Measurements from ENCODE around the gene DENND5A.
"Not testable (repeated sequence)": the region's sequence is repeated elsewhere in the genome, so short reads cannot be mapped to it uniquely, and the experiment has no call there.

The DENND5A gene

DNA sequence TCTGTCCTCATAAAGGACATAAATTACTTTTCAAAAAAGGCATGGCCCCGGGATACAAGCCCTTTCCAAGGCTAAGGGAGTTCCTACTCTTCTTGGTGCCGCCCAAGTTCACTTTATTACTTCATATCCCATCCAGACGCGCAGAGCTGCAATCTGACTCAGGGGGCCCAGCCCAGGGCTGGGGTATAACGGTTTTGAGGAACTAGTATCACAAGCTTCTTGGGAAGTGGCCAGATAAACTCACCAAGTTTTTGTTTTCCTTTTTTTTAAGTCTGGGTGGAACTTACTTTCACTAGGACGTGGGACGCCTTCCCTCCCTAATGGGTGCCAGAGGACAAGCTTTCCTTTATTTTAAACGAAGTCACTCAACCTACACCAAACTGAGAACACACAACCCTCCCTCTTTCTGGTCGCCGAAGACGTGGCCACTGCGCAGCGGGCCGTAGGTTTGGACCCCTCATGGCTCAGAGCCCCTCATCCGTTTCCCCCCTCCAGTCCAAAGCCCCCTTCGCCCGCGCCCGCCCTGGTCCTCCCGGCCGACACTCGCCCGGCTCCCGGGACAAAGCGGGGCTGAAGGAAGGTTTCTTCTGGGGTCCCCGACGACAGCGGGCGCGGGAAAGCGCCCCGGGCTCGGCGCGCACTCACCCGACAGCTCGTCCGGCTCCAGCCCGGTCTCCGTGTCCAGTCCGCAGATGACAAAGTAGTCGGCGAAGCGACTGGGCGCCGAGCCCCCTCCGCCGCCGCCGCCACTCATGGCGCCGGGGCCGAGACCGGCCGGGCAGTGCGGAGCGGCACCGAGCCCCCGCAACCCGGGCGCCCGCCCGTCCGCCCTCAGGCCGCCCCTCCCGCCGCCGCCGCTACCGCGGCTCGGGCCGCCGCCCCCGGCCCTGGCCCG, 587 bp downstream of the DENND5A start:
- no peak for DNase-seq (ENCODE audit: low spot score)

DNA sequence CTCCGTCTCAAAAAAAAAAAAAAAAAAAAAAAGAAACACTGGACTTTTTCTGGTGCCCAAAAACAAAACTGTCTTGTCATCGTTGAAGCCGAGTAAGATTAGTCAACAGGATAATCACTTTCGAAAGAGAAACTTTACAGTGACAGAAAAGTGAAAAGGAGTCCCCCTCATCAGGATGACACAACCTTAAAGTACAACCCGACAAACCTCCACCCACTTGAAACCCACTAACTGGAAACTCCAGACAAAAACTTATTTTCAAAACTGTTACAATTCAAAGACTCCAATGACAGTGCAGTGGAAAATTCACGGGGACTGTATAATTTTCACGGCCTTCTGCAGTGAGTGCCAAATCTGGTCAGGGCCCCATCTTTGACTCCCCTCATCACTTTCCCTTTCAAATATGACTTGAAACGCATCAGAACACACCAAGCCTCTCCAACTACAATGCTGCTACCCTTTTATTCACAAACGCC, 1.3 kb downstream of the DENND5A start:
- DNase-seq (ENCODE audit: low spot score) = no peak

DNA sequence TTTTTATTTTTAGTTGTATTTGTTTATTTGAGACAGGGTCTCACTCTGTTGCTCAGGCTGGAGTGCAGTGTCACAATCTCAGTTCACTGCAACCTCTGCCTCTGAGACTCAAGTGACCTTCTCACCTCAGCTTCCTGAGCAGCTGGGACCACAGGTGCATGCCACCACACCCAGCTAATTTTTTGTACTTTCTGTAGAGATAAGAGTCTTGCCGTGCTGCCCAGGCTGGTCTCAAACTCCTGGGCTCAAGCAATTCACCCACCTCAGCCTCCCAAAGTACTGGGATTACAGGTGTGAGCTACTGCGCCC, 4.4 kb downstream of the DENND5A start:
- DNase-seq (ENCODE audit: low spot score) = not testable (repeated sequence)

DNA sequence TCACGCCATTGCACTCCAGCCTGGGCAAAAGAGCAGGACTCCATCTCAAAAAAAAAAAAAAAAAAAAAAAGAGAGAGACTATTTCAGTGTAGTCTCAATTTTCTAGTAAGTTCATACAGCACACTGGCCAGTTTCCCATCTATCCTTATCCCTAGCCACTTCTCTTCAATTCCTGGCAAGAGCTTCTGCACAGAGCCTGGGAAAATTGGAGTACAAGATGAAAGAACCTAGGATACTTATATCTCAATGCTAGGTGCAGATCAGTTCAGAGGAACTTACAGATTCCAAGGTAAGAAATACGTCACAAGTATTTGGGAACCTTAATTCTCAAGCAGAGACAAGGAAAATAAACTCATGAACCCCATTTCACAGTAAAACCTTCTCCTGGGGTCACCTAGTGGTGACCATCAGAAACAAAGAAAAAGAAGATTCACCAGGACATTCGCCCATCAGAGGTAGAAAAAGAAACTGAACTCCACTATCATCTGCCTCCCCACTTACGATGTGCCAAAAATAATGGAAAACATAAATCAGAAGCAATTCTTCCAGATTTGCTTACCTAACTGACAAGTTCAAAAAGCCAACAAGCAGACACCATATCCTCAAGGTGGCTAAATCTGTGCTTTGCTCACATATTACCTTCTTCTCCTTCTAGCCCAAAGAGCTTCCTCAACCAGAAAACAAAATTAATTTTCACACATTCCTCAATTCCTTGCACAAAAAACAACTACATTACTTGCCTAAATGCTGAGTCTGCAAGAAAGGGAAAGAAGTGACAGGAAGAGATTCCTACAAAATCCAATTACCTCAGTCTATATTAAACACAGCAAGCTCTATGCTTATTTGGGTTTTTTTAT, 4.9 kb downstream of the DENND5A start:
- DNase-seq (ENCODE audit: low spot score) = no peak

DNA sequence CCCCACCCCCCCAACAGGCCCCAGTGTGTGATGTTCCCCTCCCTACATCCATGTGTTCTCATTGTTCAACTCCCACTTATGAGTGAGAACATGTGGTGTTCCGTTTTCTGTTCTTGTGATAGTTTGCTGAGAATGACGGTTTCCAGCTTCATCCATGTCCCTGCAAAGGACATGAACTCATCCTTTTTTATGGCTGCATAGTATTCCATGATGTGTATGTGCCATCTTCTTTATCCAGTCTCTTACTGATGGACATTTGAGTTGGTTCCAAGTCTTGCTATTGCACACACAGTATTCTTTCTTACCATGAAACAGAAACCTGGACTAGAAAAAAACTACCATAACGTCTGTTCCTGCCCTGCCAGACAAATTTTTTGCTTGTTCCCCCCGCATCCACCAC, 6.9 kb downstream of the DENND5A start:
- DNase-seq (ENCODE audit: low spot score) = not testable (repeated sequence)

DNA sequence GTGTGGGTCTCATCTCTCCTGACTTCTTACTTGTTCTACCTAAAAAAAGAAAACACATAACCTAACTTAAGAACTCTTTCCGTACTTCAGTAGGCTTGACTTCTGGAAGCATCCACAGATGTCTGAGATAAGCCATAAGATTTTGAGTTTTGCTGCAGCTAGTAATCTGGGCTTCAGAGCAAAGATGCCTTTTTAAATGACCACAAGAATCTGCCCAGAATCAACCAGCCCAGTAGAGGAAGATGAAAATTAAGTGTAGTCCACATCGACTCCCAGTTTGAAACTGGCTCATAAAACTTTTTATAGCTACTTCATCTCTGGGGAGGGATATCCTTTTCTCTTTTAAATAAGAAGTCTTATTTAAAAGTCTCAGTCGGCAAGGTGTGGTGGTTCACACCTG, 10.7 kb downstream of the DENND5A start:
- no peak for DNase-seq (ENCODE audit: low spot score)

DNA sequence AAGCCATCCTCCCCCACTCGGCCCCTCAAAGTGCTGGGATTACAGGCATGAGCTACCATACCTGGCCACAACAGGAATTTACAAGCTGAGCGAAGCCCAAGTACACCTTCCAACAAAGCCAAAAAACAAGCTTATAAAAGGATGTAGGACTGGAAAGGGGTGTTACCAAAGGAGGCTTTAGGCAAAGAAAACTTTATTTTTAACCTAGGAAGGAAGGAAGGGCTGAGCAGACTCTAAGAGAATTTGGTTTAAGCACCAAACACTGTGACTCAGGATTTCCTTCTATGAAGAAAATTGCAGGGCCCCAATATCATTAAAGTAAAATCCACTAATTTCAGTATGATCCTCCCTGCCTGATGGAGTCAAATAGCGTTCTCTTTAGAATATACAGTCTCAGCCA, 12.1 kb downstream of the DENND5A start:
- no peak for DNase-seq (ENCODE audit: low spot score)

DNA sequence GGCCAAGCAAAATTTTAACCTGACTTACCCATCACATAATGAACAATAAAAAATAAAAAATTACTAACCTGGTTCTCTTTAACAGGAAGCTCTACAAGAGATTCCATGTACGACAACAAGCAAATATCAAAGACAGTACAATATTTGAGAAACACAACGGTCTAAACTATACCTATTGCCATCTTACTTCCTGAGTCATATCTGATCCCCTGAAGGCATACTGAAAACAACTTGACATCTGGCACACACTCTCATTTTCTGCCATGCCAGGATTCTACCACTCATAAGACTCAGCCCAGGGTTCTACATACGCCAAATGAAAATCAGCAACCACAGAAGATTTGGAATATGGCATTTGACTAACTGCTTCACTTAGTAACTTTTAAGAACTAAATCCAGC, 13.8 kb downstream of the DENND5A start:
- no peak for DNase-seq (ENCODE audit: low spot score)

DNA sequence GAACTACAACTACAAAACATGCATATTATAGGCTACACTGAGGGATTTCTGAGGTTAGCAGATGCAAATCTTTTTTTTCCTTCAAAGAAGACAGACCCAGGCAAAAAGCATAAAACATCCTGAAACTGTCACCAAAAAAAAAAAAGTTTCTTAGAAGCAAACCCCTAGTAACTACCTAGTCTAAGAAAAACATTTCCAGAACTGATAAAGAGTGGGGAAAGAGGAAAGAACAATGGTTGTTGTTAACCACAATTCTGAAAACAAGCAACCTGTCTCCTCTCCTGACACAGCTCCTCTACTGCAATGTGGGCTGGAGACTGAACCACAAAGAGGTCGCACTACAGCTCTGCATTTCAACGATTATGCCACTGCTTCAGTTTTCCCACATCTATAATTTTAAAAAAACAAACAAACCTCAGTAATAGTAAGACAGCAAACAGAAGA, 15.0 kb downstream of the DENND5A start:
- DNase-seq (ENCODE audit: low spot score) = no peak

DNA sequence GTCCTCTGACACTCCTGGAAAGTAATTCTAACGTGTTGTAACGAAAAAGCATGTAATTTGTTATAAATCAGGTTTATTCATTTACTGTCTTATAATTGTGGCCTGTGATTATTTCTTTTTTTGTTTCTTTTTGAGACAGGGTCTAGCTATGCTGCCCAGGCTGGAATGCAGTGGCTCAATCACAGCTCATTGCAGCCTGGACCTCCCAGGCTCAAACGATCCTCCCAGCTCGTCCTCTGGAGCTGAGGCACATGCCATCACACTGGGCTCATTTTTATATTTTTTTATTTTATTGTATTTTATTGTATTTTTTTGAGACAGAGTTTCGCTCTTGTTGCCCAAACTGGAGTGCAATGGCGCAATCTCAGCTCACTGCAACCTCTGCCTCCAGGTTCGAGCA, 15.9 kb downstream of the DENND5A start:
- DNase-seq (ENCODE audit: low spot score) = no peak

DNA sequence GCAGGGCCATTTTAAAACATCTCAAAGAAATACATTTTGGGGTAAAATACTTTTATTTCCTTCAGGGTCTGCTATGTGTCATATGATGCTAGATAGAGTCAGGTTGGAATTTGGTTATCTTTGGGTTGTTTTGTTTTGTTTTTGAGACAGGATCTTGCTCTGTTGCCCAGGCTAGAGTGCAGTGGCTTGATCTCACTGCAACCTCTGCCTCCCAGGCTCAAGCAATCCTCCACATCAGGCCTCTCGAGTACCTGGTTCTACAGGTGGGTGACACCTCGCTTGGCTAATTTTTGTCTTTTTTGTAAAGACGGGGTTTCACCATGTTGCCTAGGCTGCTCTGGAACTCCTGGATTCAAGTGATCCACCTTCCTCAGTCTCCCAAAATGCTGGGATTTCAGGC, 17.3 kb downstream of the DENND5A start:
- DNase-seq (ENCODE audit: low spot score) = no peak

DNA sequence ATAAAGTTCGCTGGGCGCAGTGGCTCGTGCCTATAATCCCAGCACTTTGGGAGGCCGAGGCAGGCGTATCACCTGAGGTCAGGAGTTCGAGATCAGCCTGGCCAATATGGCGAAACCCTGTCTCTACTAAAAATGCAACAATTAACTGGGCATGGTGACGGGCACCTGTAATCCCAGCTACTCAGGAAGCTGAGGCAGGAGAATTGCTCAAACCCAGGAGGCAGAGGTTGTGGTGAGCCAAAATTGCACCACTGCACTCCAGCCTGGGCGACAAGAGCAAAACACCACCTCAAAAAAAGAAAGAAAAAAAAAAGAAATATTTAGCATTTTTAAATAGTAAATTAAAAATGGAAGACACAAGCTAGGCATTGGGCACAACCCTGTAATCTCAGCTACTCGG, 28.9 kb downstream of the DENND5A start:
- not testable (repeated sequence) for DNase-seq (ENCODE audit: low spot score)

DNA sequence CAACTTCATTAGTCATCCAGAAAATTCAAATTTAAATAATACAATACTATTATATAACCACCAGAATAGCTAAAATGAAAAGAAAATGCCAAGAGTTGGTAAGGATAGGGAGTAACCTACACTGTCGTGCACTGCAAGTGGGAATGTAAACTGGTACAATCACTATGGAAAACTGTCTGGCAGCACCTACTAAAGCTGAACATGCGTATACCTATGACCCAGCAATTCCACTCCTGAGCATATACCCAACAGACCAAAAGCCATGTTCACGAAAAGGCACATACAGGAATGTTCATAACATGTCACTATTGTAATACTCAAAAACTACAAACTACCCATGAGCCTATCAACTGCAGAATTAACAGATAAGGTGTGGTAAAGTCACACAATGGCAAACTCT, 32.7 kb downstream of the DENND5A start:
- DNase-seq (ENCODE audit: low spot score) = no peak

DNA sequence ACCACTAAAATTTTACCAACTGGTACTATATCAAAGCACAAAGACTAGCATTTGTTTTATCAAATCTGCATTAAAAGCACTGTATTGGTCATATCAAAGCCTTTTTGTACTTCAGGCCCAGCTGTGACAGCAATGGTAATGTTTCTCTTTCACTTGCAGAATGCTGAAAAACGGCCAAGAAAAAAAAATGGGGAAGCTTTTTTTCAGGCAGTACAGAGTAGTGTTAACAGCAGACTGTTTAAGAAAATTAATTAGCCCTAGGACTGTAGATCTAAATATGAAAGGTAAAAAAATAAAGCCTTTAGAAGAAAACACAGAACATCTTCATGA, 33.3 kb downstream of the DENND5A start:
- DNase-seq (ENCODE audit: low spot score) = no peak

DNA sequence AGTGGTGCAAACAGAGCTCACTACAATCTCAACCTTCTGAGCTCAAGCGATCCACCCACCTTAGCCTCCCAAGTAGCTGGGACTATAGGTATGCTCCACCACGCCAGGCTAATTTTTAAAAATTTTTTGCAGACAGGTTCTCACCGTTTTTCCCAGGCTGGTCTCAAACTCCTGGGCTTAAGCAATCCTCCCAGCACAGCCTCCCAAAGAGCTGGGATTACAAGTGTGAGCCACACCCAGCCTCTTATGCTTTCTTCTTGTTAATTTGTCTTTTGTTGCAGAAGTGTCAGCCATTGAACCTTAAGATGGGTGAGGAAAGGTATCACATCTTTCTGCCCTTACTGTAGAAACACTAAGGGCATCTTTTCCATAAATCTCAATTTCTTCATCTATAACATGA, 34.9 kb downstream of the DENND5A start:
- DNase-seq (ENCODE audit: low spot score) = no peak

DNA sequence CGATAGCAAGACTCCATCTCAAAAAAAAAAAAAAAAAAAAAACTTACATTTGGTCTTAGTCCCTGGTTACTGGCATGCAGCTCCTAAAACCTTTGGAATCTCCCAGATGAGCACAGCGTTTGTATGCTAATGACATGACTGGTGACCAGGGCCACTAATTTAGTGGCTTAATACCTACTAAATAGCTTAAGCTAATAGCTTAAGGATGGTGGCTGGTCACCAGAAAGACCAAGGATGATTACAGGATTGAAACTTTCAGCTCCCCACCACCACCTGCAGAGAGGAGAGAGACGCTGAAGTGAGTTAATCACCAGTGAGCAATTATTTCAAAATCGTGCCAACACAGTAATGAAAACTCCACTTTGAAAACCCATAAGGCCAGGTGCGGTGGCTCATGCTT, 37.1 kb downstream of the DENND5A start:
- DNase-seq (ENCODE audit: low spot score) = no peak

DNA sequence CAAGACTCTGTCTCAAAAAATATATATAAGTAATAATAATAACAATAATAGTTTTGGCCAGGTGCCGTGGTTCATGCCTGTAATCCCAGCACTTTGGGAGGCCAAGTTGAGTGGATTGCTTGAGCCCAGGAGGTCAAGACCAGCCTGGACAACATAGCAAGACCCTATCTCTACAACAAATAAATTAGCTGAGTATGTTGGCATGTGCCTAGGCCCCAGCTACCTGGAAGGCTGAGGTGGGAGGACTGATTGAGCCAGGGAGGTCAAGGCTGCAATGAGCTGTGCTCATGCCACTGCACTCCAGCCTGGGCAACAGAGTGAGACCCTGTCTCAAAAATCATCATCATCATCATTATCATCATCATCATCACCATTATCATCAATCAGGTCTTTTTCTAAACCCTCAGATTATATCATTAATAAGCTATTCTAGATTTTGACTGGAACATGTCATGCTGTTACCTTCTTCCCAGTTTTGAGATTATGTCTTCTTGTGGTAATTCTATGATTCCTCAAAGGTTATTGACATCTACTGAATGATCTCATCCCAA, 39.3 kb downstream of the DENND5A start:
- no peak for DNase-seq (ENCODE audit: low spot score)

DNA sequence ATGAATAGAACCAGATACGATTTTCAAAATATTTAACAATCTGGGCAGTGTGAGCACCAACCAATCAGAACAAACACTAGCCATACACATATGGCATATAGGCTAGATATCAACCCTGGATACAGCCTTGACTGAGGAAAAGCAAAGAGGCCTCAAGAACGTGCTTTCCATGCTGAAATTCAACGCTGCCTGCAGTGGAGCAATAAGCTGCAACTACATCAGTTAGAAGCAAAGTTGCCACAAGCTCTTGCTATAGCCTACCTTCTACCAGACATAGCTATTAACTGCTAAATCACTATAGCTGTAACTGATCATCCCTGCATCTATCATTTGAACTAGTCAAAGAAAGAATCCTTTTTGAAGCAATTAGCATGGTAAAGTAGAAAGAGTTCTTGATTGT, 42.5 kb downstream of the DENND5A start:
- no peak for DNase-seq (ENCODE audit: low spot score)

DNA sequence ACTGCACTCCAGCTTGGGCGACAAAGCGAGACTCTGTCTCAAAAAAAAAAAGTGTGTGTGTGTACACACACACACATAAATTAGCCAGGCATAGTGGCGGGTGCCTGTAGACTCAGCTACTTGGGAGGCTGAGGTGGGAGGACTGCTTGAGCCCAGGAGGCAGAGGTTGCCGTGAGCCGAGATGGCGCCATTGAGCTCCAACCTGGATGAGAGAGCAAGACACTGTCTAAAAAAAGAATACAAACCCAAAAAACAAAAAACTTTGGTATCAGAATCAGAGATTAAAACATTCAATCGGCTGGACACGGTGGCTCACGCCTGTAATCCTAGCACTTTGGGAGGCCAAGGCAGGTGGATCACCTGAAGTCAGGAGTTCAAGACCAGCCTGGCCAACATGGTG, 44.3 kb downstream of the DENND5A start:
- not testable (repeated sequence) for DNase-seq (ENCODE audit: low spot score)

DNA sequence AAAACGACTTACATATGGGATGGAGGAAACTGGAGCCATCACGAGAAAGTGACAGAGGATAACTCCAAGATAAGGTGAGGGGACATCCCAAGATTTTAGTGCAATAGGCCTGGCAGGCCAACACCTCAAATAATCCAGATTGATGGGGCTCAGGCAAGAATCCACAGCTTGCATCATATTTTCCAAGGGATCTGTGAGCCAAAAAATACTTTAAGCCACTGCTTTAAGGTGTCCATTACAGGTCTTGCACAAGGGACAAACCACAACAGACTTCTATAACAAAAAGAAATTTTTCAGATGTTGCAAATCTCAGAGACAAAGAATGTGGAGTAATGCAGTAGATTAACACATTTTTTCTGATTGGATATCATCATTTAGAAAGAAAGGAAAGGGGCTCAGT, 45.6 kb downstream of the DENND5A start:
- DNase-seq (ENCODE audit: low spot score) = no peak

DNA sequence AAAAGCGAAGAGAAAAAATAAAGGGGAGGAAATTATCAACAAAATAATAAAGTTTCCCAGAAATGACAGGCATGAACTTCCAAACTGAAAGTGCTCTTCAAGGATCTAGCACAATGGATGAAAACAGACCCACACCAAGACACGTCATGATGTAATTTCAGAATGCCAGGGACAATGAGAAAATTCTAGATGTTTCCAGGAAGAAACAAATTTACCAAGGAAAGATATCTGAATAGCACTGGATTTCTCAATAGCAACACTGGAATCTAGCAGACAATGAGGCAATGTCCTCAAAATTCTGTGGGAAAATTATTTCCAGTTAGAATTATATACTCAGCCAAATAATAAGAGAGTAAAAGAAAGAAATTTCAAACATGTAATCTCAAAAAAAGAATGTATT, 46.0 kb downstream of the DENND5A start:
- DNase-seq (ENCODE audit: low spot score) = no peak

DNA sequence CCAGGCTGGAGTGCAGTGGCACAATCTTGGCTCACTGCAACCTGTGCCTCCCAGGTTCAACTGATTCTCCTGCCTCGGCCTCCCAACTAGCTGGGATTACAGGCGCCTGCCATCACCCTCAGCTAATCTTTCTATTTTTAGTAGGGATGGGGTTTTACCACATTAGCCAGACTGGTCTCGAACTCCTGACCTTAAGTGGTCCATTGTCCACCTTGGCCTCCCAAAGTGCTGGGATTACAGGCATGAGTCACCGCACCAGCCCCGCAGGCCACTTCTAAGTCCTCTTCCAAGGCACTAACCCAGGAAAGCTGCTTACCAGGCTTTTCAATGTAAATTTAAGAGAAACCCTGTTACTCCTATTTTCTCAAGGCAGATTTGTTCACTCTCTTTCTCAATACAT, 50.4 kb downstream of the DENND5A start:
- no peak for DNase-seq (ENCODE audit: low spot score)

DNA sequence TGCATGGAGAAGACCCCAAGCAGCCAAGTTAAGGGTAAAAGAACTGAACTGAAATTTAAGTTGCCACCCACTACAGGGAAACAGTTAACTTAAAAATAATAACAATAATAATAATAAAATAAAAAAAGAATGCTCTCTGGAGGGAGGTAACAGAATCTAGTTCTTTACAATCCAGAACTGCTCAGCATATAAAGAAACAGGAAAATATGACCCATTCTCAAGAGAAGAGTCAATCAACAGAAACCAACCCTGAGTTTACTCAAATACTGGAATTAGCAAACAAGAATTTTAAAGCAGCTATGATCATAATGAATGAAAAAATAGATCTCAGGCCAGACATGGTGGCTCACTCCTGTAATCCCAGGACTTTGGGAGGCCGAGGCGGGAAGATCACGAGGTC, 53.8 kb downstream of the DENND5A start:
- no peak for DNase-seq (ENCODE audit: low spot score)
